DND-41 (cell line): ENCODE data around the gene PSMD6.

Experiments used
- ATAC-seq: fragments of 200-7000 bp; cut with Tn5 transposase; 3 replicates; pipeline ENCODE4 v1.9.1; 2021; ENCODE audit warnings: low read depth; ENCODE audit not compliant: insufficient read depth
- DNase-seq: peaks from one replicate; pipeline ENCODE4 v3.0.0-alpha.2; 2020
- H2AFZ ChIP-seq: 2 replicates; pipeline ENCODE4 v1.6.0; 2012; ENCODE audit warnings: low read depth, low read length
- H3K27ac ChIP-seq: 2 replicates; pipeline ENCODE4 v1.5.1; 2012; ENCODE audit warnings: low read length, inconsistent platforms
- H3K27me3 ChIP-seq: fragments of 200-600 bp; sonication (generic); 2 replicates; pipeline ENCODE4 v1.6.0; 2012; ENCODE audit warnings: low read length, mild to moderate bottlenecking, inconsistent platforms; ENCODE audit not compliant: insufficient read depth, poor library complexity
- H3K36me3 ChIP-seq: 2 replicates; pipeline ENCODE4 v1.5.1; 2012; ENCODE audit warnings: low read length, inconsistent platforms; ENCODE audit not compliant: insufficient read depth
- H3K4me1 ChIP-seq: 2 replicates; pipeline ENCODE4 v1.5.1; 2012; ENCODE audit warnings: mild to moderate bottlenecking, low read length; ENCODE audit not compliant: insufficient read depth
- H3K4me2 ChIP-seq: 2 replicates; pipeline ENCODE4 v1.6.0; 2012; ENCODE audit warnings: mild to moderate bottlenecking, moderate library complexity, low read length, inconsistent platforms; ENCODE audit not compliant: insufficient read depth
- H3K4me3 ChIP-seq, 2 experiments: fragments of 200-600 bp in 1 of 2; shearing (Covaris generic) in 1 of 2; 2 replicates each; pipeline ENCODE4 v1.5.1; 2012 to 2016; ENCODE audit warnings: inconsistent platforms in 2 of 2, low read length in 2 of 2, mild to moderate bottlenecking in 2 of 2, low read depth in 1 of 2, moderate library complexity in 1 of 2
- H3K79me2 ChIP-seq: 2 replicates; pipeline ENCODE4 v1.6.0; 2012; ENCODE audit warnings: low read length, inconsistent platforms; ENCODE audit not compliant: insufficient read depth
- H3K9ac ChIP-seq: 2 replicates; pipeline ENCODE4 v1.6.0; 2012; ENCODE audit warnings: low read depth, mild to moderate bottlenecking, inconsistent platforms, low read length, moderate library complexity
- H3K9me3 ChIP-seq: 2 replicates; pipeline ENCODE4 v1.5.1; 2012; ENCODE audit warnings: low read length, moderate library complexity, mild to moderate bottlenecking, inconsistent platforms; ENCODE audit not compliant: insufficient read depth, severe bottlenecking
- H4K20me1 ChIP-seq: 2 replicates; pipeline ENCODE4 v1.6.0; 2012; ENCODE audit warnings: low read length; ENCODE audit not compliant: insufficient read depth
- EZH2 ChIP-seq: IDR thresholded peaks from 3 replicates; pipeline ENCODE4 v1.6.1; 2012; ENCODE audit warnings: borderline replicate concordance, low read depth, mild to moderate bottlenecking, moderate library complexity, low read length, inconsistent platforms; ENCODE audit not compliant: severe bottlenecking
- TF ChIP-seq, protein P1 (sequence below): IDR thresholded peaks from 2 replicates; pipeline ENCODE4 v1.5.1; 2012; ENCODE audit warnings: borderline replicate concordance, low read length, moderate library complexity, mild to moderate bottlenecking; ENCODE audit not compliant: poor library complexity, severe bottlenecking; ENCODE audit errors: extremely low read depth

PSMD6 gene

DNA sequence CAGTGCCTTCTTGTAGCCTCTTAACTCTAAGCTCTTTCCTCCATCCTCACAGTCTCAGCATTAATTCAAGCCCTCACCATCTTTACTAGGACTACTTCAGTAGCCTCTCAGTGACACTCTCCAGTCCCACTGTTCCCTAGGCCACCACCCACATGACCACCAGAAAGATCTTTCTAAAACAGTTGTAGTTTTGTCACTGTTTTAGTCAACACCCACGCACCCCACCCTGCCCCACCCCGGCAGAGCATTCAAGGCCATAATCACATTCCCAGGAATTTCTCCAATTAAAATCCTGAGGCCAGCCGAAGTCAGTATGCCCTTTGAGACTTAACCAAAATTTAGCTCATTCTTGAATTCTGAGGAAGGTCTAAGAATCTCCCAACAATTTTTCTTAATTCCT, 31.2 kb upstream of the PSMD6 start:
- Histone ChIP-seq H3K27me3 (no peaks in the 10 kb centered on the region), H3K27ac (no peak overlapping the region), H3K79me2 (no peaks in the 10 kb centered on the region), H2AFZ (no peak overlapping the region), H3K9me3 (no peaks in the 10 kb centered on the region), H3K4me1 (no peaks in the 10 kb centered on the region), H3K9ac (no peak overlapping the region), H3K4me3 (no peak overlapping the region), H3K4me2 (no peak overlapping the region), H3K36me3 (no peaks in the 10 kb centered on the region), H4K20me1 (no peaks in the 10 kb centered on the region)
- DNase-seq (no peak), ATAC-seq (no peak)
- TF ChIP-seq EZH2, result no peak
- TF ChIP-seq, protein P1, sequence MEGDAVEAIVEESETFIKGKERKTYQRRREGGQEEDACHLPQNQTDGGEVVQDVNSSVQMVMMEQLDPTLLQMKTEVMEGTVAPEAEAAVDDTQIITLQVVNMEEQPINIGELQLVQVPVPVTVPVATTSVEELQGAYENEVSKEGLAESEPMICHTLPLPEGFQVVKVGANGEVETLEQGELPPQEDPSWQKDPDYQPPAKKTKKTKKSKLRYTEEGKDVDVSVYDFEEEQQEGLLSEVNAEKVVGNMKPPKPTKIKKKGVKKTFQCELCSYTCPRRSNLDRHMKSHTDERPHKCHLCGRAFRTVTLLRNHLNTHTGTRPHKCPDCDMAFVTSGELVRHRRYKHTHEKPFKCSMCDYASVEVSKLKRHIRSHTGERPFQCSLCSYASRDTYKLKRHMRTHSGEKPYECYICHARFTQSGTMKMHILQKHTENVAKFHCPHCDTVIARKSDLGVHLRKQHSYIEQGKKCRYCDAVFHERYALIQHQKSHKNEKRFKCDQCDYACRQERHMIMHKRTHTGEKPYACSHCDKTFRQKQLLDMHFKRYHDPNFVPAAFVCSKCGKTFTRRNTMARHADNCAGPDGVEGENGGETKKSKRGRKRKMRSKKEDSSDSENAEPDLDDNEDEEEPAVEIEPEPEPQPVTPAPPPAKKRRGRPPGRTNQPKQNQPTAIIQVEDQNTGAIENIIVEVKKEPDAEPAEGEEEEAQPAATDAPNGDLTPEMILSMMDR, result no peak

DNA sequence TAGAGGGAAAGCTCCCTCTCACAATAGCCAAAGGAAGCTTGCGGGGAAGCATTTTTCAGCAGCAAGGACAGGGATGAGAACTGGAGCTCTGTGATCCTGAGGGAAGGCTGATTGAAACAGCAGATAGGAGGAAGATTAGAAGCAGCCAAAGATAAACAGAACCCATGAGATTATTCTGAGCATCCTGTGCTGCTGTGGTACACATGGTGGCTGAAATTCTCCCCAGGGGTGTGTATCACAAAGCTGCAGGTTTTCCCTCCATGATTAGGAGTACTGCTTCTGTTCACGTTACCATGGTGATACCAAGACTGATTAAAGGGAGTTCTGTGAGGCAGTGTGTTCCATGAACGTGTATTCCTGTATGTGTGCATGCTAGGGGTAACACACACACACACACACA, 30.3 kb upstream of the PSMD6 start:
- Histone ChIP-seq H3K27me3 (no peaks in the 10 kb centered on the region), H3K27ac (no peak overlapping the region), H2AFZ (no peak overlapping the region), H3K36me3 (no peaks in the 10 kb centered on the region), H4K20me1 (no peaks in the 10 kb centered on the region), H3K9me3 (no peaks in the 10 kb centered on the region), H3K4me1 (no peaks in the 10 kb centered on the region), H3K4me2 (no peak overlapping the region), H3K79me2 (no peaks in the 10 kb centered on the region), H3K9ac (no peak overlapping the region), H3K4me3 (no peak overlapping the region)
- ATAC-seq (no peak), DNase-seq (no peak)
- TF ChIP-seq, protein P1, result no peak
- TF ChIP-seq EZH2, result no peak

DNA sequence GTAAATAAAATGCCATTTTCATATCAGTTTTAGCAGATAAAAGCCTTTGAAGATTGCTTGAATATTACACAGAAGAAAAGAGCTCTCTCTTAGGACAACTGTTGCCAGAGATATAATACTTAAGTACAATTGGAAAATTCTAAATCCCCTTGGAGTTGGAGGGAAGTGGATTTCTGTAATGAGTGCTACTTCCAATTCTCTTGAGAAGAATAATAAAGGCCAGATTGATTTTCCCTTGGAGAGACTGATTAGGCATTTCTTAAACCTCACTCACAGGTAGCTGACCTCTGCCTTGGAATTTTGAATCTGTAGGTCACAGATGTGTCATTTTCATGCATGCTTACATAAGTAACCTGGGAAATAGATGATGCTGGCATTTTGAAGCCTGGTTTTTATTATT, 29.8 kb upstream of the PSMD6 start:
- H3K36me3 ChIP-seq, result no peaks in the 10 kb centered on the region
- TF ChIP-seq, protein P1, result no peak
- no peak for TF ChIP-seq EZH2
- H3K27me3 ChIP-seq, result no peaks in the 10 kb centered on the region
- no peak overlapping the region for H3K4me2 ChIP-seq
- H2AFZ ChIP-seq, result no peak overlapping the region
- no peaks in the 10 kb centered on the region for H3K9me3 ChIP-seq
- ATAC-seq (no peak), DNase-seq (no peak)
- H3K9ac ChIP-seq, result no peak overlapping the region
- H3K79me2 ChIP-seq, result no peaks in the 10 kb centered on the region
- no peaks in the 10 kb centered on the region for H4K20me1 ChIP-seq
- H3K4me1 ChIP-seq, result no peaks in the 10 kb centered on the region
- H3K4me3 ChIP-seq, result no peak overlapping the region
- H3K27ac ChIP-seq, result no peak overlapping the region

DNA sequence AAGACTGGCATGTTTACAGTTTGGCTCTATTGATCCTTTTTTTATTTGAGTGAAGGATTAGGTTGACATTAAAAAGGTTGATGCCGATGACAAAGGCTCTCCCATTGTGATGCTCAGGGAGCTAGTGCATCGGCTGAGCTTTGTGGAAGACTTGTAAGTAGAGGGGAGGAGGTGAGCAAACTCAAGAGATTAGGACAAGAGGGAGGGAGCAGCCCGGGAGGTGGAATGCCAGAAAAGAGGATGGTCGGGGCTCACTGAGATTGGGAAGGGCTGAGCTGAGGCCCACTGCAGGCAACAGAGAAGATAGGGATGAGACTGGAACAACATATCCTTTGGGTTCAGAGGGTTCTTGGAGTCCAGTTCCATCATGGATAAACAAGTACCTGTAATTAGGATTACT, 26.5 kb upstream of the PSMD6 start:
- no peak overlapping the region for H3K9ac ChIP-seq
- no peak for ATAC-seq
- H3K4me1 ChIP-seq, result no peaks in the 10 kb centered on the region
- no peak for TF ChIP-seq EZH2
- TF ChIP-seq, protein P1, result no peak
- no peaks in the 10 kb centered on the region for H3K27me3 ChIP-seq
- H3K9me3 ChIP-seq, result no peaks in the 10 kb centered on the region
- DNase-seq, result no peak
- no peak overlapping the region for H3K4me3 ChIP-seq
- no peaks in the 10 kb centered on the region for H3K79me2 ChIP-seq
- H4K20me1 ChIP-seq, result no peaks in the 10 kb centered on the region
- H3K4me2 ChIP-seq, result no peak overlapping the region
- no peak overlapping the region for H3K27ac ChIP-seq
- no peak overlapping the region for H2AFZ ChIP-seq
- no peaks in the 10 kb centered on the region for H3K36me3 ChIP-seq
